NCI-H69 (cell line): ENCODE results near the gene DZIP1L.
"Not testable (repeated sequence)": the region's sequence is repeated elsewhere in the genome, so short reads cannot be mapped to it uniquely, and the experiment has no call there.

Experiments
- DNase-seq: peaks from one replicate; lab custom pipeline; 2025; lab: John Stamatoyannopoulos, UW

Gene DZIP1L

GRCh38 chr3:138114988-138115971 is at the start of gene DZIP1L:
TSS of gene DZIP1L (minus strand) at chr3:138115608. CDS start at chr3:138103971, 11,637 bp downstream.
- peak; percentile 43 for DNase-seq

GRCh38 chr3:138165061-138165460 is 49.7 kb upstream of the DZIP1L start:
- DNase-seq: no peak

GRCh38 chr3:138157743-138158142 is 42.3 kb upstream of the DZIP1L start:
- DNase-seq: no peak

GRCh38 chr3:138154534-138154933 is 39.1 kb upstream of the DZIP1L start:
- no peak for DNase-seq

GRCh38 chr3:138148503-138148902 is 33.1 kb upstream of the DZIP1L start:
- peak; percentile 0 for DNase-seq

- not testable (repeated sequence) for DNase-seq
Observed at GRCh38 chr3:138142181-138142580, 26.8 kb upstream of the DZIP1L start.

- no peak for DNase-seq
Observed at GRCh38 chr3:138140940-138141339, 25.5 kb upstream of the DZIP1L start.

- DNase-seq: no peak
Observed at GRCh38 chr3:138139691-138140090, 24.3 kb upstream of the DZIP1L start.

GRCh38 chr3:138137861-138138260 is 22.5 kb upstream of the DZIP1L start:
- DNase-seq: no peak

- DNase-seq: no peak
Observed at GRCh38 chr3:138136201-138136600, 20.8 kb upstream of the DZIP1L start.

- DNase-seq: no peak
Observed at GRCh38 chr3:138135833-138136194, 20.4 kb upstream of the DZIP1L start.

- DNase-seq: no peak
Observed at GRCh38 chr3:138135146-138135832, 19.9 kb upstream of the DZIP1L start.

- no peak for DNase-seq
Observed at GRCh38 chr3:138132239-138132638, 16.8 kb upstream of the DZIP1L start, which contains the start of gene A4GNT. TSS of gene A4GNT (minus strand) at chr3:138132390. CDS start at chr3:138131256, 1,134 bp downstream.

GRCh38 chr3:138127636-138128365 is 12.4 kb upstream of the DZIP1L start:
- no peak for DNase-seq

GRCh38 chr3:138125548-138126221 is 10.3 kb upstream of the DZIP1L start:
- peak; percentile 51 for DNase-seq

- peak; percentile 2 for DNase-seq
Observed at GRCh38 chr3:138124706-138125355, 9.4 kb upstream of the DZIP1L start.

GRCh38 chr3:138124188-138124587 is 8.8 kb upstream of the DZIP1L start:
- no peak for DNase-seq

GRCh38 chr3:138119423-138119766 is 4.0 kb upstream of the DZIP1L start:
- no peak for DNase-seq

- peak; percentile 61 for DNase-seq
Observed at GRCh38 chr3:138118612-138119422, 3.4 kb upstream of the DZIP1L start.

GRCh38 chr3:138114431-138114918 is 933 bp downstream of the DZIP1L start:
- no peak for DNase-seq
